Peyer's patch (tissue), 4 donors: Measurements from ENCODE around the gene KRT13.

Experiments used
- CTCF ChIP-seq, 6 experiments: fragments of 450-650 bp in 4 of 6; fragments of 200-600 bp in 2 of 6; sonication (generic) in 1 of 6; IDR thresholded peaks; one replicate each; pipeline ENCODE4 v1.5.1; 2017 to 2019; ENCODE audit warnings: antibody characterized with exemption in 6 of 6, mild to moderate bottlenecking in 3 of 6, moderate library complexity in 1 of 6
- POLR2A ChIP-seq, 2 donors: fragments of 450-650 bp; IDR thresholded peaks; one replicate each; pipeline ENCODE4 v1.5.1; 2017; ENCODE audit warnings: antibody characterized with exemption in 2 of 2, mild to moderate bottlenecking in 2 of 2, moderate library complexity in 2 of 2

- TF ChIP-seq CTCF (IDR thresholded peaks at IDR 0.05) (no peak), POLR2A (IDR thresholded peaks at IDR 0.05) (no peak)
Observed at GRCh38 chr17:41505809-41506767, 676 bp upstream of the KRT13 start.
